ENCODE measurements around the gene LRCH2.

- TF ChIP-seq CTCF (IDR thresholded peaks at IDR 0.05 in 8 of 11, conservative IDR thresholded peaks at IDR 0.05 in 3 of 11) (no peak), POLR2A (IDR thresholded peaks at IDR 0.05) (no peak), POLR2AphosphoS5 (IDR thresholded peaks at IDR 0.05) (no peak)
Observed at GRCh38 chrX:115229337-115230003, 4.4 kb downstream of the LRCH2 start.
